GM18951 (cell line): Measurements from ENCODE around the gene PABPN1L.

ENCODE experiments used
- POLR2A ChIP-seq: IDR thresholded peaks from 4 replicates; pipeline ENCODE4 v1.6.1; 2011; ENCODE audit warnings: mild to moderate bottlenecking; ENCODE audit not compliant: insufficient read length, insufficient read depth; ENCODE audit errors: extremely low read depth
- in situ Hi-C: fragments of 300-500 bp; cut with MboI; formaldehyde crosslinking; loops from one replicate; pipeline ENCODE4 v1.12.0; 2022; ENCODE audit warnings: low sequenced_read_pairs, mixed read lengths, inconsistent platforms; ENCODE audit not compliant: unreplicated experiment

PABPN1L gene

GRCh38 chr16:88825146-88825545, 41.3 kb downstream of the PABPN1L start:
- in situ Hi-C loops = no loop called here
- no peak for TF ChIP-seq POLR2A

GRCh38 chr16:88824256-88825077, 42.0 kb downstream of the PABPN1L start:
- TF ChIP-seq POLR2A = no peak
- in situ Hi-C loops = loop anchor here (25.0 kb wide), 1 partner anchor 388 kb away; the partner anchor contains the start of genes SLC22A31 and ZNF778

- in situ Hi-C loops = loop anchor here (25.0 kb wide), 1 partner anchor 389 kb away; the partner anchor contains the start of genes SLC22A31 and ZNF778
Observed at GRCh38 chr16:88823646-88824045, 42.8 kb downstream of the PABPN1L start.

GRCh38 chr16:88822281-88823040, 44.0 kb downstream of the PABPN1L start:
- in situ Hi-C loops = loop anchor here (25.0 kb wide), 1 partner anchor 390 kb away; the partner anchor contains the start of genes SLC22A31 and ZNF778
- no peak for TF ChIP-seq POLR2A

- TF ChIP-seq POLR2A = no peak
- in situ Hi-C loops = loop anchor here (25.0 kb wide), 1 partner anchor 391 kb away; the partner anchor contains the start of genes SLC22A31 and ZNF778
Observed at GRCh38 chr16:88821168-88821850, 45.2 kb downstream of the PABPN1L start.

GRCh38 chr16:88820385-88821025, 46.0 kb downstream of the PABPN1L start:
- no peak for TF ChIP-seq POLR2A
- in situ Hi-C loops = loop anchor here (25.0 kb wide), 1 partner anchor 392 kb away; the partner anchor contains the start of genes SLC22A31 and ZNF778

- no peak for TF ChIP-seq POLR2A
- in situ Hi-C loops = loop anchor here (25.0 kb wide), 1 partner anchor 393 kb away; the partner anchor contains the start of genes SLC22A31 and ZNF778
Observed at GRCh38 chr16:88819126-88819525, 47.3 kb downstream of the PABPN1L start.

- in situ Hi-C loops = loop anchor here (25.0 kb wide), 1 partner anchor 394 kb away; the partner anchor contains the start of genes SLC22A31 and ZNF778
- TF ChIP-seq POLR2A = no peak
Observed at GRCh38 chr16:88818575-88818874, 47.9 kb downstream of the PABPN1L start.

GRCh38 chr16:88817785-88818574, 48.5 kb downstream of the PABPN1L start:
- in situ Hi-C loops = loop anchor here (25.0 kb wide), 1 partner anchor 394 kb away; the partner anchor contains the start of genes SLC22A31 and ZNF778
- TF ChIP-seq POLR2A = no peak

GRCh38 chr16:88816736-88817535, 49.5 kb downstream of the PABPN1L start:
- in situ Hi-C loops = loop anchor here (25.0 kb wide), 1 partner anchor 395 kb away; the partner anchor contains the start of genes SLC22A31 and ZNF778
- TF ChIP-seq POLR2A = no peak
